ENCODE results near the gene CCDC110.

CCDC110 gene

DNA sequence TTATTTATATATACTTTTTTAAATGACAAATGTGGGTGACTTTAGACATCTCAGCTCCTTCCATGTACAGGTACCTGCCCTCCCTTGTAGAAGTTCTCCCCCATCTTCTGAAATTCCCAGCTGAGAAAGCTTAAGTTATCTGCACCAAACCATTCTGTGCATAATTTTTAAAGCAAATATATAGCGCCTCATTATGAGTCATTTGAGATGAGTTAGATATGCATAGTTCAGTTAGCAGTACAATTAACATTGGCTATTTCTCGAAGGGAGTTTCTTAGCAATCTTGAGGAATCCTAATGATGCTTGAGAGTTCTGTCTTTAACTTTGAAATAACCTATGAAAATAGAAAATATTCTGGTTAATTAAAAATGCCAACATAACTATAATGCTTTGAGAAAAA lies 26.3 kb downstream of the CCDC110 start:
- H3K4me3 ChIP-seq (ENCODE audit: low read depth, low read length), result no peak overlapping the region
- TF ChIP-seq, protein P1, sequence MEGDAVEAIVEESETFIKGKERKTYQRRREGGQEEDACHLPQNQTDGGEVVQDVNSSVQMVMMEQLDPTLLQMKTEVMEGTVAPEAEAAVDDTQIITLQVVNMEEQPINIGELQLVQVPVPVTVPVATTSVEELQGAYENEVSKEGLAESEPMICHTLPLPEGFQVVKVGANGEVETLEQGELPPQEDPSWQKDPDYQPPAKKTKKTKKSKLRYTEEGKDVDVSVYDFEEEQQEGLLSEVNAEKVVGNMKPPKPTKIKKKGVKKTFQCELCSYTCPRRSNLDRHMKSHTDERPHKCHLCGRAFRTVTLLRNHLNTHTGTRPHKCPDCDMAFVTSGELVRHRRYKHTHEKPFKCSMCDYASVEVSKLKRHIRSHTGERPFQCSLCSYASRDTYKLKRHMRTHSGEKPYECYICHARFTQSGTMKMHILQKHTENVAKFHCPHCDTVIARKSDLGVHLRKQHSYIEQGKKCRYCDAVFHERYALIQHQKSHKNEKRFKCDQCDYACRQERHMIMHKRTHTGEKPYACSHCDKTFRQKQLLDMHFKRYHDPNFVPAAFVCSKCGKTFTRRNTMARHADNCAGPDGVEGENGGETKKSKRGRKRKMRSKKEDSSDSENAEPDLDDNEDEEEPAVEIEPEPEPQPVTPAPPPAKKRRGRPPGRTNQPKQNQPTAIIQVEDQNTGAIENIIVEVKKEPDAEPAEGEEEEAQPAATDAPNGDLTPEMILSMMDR (IDR thresholded peaks at IDR 0.05; ENCODE audit: low read depth, low read length, missing control alignments), result no peak
- no peak for DNase-seq (ENCODE audit: low read depth)

DNA sequence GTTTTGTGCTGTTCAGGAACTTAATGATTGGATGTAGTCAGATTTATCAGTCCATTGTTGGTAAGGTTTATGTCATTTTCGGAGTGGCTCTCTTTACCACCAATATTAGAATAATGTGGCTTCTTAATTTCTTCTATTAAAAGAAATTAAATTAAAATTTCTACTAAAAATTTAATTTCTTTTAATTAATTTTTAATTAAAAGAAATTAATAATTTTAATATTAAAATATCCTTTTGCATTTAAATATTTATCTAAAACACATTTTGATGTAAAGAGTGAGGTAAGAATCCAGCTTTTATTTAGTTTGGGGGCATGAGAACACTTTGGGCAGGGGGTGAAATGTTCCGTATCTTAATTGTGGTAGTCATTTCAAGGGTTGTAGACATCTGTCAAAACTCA lies 30.1 kb downstream of the CCDC110 start:
- DNase-seq (ENCODE audit: low read depth), result no peak
- H3K4me3 ChIP-seq (ENCODE audit: low read depth, low read length), result no peak overlapping the region
- TF ChIP-seq, protein P1 (IDR thresholded peaks at IDR 0.05; ENCODE audit: low read depth, low read length, missing control alignments), result no peak

DNA sequence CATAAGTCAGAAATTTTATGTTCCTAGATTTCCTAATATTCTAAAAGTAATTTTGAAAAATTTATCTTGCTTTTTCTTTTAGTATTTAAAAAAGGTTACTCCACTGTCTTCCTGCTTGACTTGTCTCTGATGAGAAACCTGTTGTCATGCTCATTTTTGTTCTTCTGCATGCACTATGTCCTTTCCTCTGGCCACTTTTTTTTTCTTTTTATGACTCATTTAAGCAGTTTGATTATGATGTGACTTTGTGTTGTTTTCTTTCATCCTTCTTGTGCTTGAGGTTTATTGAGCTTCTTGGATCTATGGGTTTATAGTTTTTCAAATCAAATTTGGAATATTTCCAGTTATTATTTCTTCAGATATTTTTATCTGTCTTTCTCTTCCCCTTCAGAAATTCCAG lies 33.7 kb downstream of the CCDC110 start:
- TF ChIP-seq, protein P1 (IDR thresholded peaks at IDR 0.05; ENCODE audit: low read depth, low read length, missing control alignments), result no peak
- DNase-seq (ENCODE audit: low read depth), result no peak

DNA sequence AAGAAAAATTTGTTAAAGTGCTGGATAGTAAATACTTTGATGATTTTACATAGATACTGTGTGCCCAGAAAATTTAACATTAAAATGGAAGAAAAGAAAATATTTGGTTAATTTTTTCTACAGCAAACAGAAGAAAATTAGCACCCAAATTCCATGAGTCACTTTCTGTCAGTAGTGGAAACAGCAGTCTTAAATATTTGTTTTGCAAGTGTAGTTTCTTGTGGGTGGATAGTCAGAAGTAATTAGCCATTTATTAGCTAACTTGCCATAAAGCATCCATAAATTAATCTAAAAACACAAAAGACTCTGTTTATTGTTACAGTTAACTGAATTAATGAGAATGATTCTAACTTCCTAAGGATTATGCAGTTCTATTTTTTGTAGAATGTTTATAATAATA lies 36.1 kb downstream of the CCDC110 start:
- DNase-seq (ENCODE audit: low read depth), result no peak
- TF ChIP-seq, protein P1 (IDR thresholded peaks at IDR 0.05; ENCODE audit: low read depth, low read length, missing control alignments), result no peak
- no peak overlapping the region for H3K4me3 ChIP-seq (ENCODE audit: low read depth, low read length)

More for the DNA sequence above, 33.7 kb downstream of the CCDC110 start:
- no peak overlapping the region for H3K4me3 ChIP-seq (ENCODE audit: low read depth, low read length)

DNA sequence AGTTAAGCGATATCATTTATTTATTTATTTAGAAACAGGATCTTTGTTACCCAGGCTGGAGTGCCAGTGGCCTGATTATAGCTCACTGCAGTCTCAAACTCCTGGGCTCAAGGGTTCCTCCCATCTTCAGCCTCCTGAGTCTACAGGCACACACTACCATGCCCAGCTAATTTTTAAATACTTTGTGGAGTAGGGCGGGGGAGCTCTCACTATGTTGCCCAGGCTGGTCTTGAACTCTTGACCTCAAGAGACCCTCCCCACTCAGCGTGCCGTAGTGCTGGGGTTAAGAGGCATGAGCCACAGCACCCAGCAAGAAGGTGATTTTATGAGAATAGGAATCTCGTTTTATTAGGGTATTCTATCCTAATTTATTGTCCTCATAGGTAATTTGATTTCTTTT lies 41.9 kb downstream of the CCDC110 start:
- H3K4me3 ChIP-seq (ENCODE audit: low read depth, low read length), result no peak overlapping the region
- no peak for DNase-seq (ENCODE audit: low read depth)
- TF ChIP-seq, protein P1 (IDR thresholded peaks at IDR 0.05; ENCODE audit: low read depth, low read length, missing control alignments), result no peak

DNA sequence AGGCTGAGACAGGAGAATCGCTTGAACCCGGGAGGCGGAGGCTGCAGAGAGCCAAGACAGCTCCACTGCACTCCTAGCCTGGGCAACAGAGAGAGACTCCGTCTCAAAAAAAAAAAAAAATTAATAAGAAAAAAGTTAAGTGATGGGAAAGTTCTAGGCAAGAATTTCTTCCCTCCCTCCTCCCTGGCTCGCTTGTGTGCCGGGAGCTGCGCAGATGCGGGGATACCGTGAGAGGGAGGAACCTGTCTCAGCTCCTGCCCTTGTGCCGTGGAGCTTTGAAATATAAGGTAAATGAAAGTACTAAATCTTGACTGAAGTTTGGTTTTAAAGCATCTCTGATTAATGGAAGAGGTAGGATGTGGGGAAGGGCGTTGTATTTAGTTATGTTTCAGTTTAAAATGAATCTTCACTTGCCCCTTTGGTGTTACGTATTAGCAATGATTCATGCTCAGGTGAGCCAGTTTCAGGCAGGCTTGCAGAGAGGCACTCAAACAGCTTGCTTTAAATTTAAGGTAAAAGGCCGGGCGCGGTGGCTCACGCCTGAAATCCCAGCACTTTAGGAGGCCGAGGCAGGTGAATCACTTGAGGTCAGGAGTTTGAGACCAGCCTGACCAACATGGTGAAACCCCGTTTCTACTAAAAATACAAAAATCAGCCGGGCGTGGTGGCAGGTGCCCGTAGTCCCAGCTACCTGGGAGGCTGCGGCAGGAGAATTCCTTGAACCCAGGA lies 44.4 kb downstream of the CCDC110 start:
- H3K4me3 ChIP-seq (ENCODE audit: low read depth, low read length), result no peak overlapping the region
- TF ChIP-seq, protein P1 (IDR thresholded peaks at IDR 0.05; ENCODE audit: low read depth, low read length, missing control alignments), result no peak
- DNase-seq (ENCODE audit: low read depth), result no peak
